Dedifferentiated amniotic fluid mesenchymal stem cell (primary cell): ENCODE results near the gene DIP2C.

Experiments used
- DNase-seq: peaks from one replicate; pipeline ENCODE4 v3.0.0-alpha.2; 2016; ENCODE audit errors: extremely low spot score

Gene DIP2C, protein sequence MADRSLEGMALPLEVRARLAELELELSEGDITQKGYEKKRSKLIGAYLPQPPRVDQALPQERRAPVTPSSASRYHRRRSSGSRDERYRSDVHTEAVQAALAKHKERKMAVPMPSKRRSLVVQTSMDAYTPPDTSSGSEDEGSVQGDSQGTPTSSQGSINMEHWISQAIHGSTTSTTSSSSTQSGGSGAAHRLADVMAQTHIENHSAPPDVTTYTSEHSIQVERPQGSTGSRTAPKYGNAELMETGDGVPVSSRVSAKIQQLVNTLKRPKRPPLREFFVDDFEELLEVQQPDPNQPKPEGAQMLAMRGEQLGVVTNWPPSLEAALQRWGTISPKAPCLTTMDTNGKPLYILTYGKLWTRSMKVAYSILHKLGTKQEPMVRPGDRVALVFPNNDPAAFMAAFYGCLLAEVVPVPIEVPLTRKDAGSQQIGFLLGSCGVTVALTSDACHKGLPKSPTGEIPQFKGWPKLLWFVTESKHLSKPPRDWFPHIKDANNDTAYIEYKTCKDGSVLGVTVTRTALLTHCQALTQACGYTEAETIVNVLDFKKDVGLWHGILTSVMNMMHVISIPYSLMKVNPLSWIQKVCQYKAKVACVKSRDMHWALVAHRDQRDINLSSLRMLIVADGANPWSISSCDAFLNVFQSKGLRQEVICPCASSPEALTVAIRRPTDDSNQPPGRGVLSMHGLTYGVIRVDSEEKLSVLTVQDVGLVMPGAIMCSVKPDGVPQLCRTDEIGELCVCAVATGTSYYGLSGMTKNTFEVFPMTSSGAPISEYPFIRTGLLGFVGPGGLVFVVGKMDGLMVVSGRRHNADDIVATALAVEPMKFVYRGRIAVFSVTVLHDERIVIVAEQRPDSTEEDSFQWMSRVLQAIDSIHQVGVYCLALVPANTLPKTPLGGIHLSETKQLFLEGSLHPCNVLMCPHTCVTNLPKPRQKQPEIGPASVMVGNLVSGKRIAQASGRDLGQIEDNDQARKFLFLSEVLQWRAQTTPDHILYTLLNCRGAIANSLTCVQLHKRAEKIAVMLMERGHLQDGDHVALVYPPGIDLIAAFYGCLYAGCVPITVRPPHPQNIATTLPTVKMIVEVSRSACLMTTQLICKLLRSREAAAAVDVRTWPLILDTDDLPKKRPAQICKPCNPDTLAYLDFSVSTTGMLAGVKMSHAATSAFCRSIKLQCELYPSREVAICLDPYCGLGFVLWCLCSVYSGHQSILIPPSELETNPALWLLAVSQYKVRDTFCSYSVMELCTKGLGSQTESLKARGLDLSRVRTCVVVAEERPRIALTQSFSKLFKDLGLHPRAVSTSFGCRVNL (N-terminal part only)

DNA sequence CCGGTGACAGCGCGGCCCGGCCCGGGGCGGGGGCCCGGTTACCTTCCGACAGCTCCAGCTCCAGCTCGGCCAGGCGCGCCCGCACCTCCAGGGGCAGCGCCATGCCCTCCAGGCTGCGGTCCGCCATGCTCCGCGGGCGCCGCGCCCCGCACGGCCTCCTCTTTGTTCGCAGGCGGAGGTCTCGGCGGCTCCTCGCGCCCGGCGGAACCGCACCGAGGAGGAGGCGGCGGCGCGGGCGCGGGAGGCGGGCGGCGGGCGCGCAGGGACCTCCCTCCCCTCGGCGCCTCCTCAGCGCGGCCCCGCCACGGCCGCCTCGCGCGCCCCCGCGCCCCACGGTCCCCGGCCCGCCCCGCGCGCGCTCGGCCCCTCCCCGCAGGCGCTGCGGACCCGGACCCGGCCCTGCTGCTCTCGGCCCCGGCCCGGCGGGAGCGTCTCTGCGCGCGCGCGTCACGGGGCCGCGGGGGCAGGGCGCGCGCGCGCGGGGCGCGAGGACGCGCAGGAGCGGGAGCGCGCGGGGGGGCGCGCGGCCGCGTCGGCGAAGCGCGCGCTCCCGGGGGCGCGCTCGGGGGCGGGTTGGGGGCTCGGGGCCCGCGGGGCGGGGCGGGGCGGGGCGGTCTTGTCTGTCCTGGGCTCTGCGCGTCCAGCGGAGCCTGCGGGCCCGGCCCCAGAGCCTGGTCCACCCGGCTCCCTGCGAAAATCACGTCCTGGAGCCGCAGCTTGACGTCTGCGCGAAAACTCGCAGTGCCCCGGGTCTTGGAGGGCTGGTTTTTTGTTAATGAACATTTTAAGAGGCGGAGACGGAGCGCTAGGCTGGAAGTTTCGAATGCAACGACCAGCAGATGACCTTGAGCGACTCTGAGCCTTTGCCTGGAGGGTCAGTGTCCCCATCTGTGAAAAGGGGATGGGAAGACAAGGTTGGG, at the start of gene DIP2C:
TSS of gene DIP2C (minus strand) at position 217 of the 920 bp plus-strand sequence. CDS start at position 127, 90 bp downstream.
- peak; percentile 66 for DNase-seq

DNA sequence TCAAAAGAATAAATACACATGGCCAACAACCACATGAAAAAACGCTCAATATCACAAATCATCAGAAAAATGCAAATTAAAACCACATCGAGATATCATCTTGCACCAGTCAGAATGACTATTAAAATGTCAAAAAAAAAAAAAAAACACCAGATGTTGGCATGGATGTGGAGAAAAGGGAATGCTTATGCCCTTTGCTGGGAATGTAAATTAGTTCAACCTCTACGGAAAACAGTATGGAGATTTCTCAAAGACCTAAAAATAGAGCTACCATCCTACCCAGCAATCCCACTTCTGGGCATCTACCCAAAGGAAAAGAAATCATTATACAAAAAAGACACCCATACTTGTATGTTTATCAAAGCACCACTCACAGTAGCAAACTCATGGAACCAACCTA, 45.0 kb upstream of the DIP2C start:
- no peak for DNase-seq

DNA sequence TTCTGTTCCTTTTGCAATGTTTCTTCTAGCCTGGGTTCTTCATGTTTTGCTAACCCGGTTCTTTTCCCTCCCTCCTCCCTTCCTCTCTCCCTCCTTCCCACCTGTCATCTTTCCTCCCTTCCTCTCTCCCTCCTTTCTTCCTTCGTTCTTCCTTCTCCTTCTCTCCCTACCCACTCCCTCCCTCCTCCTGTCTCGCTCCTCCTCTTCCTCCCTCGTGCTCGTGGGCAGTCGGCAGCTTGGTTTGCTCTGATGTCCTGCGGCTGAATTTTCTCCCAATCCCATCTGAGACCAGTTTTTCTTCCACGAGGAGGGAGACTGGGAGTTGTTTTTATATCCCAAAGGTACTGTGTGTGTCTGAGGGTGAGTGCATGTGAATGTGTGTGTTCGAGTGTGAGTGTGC, 43.6 kb upstream of the DIP2C start:
- no peak for DNase-seq

DNA sequence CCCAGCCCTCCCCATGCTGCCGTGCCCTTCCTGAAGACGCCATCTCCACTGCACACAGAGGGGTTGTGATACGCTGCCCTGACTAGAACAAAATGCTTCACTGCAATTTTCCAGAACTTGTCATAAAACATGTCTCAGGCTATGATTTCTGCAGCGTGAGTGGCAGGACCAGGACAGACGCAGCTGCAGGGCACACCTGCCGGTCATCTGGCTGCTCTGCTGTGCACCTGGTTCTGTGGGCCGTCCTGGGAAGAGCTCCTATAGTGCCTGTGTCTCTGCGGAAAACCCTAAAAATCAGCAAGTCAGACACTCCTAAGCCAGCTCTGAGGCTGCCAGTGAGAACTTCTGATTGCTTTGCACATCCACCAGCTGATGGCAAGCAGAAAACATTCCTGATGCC, 39.7 kb upstream of the DIP2C start:
- DNase-seq: no peak

DNA sequence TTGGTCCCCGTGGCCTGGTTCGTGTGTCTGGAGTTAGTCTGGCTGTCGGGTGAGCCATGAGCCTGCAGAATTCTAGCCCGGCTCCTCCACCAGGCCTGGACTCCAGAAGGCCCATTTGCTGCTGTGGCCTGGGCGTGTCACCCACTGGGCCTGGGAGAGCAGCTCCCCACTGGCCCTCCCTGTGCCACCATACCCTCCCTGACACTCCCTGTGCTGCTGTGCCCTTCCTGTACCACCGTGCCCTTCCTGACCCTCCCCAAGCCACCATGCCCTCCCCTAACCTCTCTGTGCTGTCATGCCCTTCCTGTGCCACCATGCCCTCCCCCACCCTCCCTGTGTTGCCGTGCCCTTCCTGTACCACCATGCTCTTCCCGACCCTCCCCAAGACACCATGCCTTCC, 39.1 kb upstream of the DIP2C start:
- no peak for DNase-seq

DNA sequence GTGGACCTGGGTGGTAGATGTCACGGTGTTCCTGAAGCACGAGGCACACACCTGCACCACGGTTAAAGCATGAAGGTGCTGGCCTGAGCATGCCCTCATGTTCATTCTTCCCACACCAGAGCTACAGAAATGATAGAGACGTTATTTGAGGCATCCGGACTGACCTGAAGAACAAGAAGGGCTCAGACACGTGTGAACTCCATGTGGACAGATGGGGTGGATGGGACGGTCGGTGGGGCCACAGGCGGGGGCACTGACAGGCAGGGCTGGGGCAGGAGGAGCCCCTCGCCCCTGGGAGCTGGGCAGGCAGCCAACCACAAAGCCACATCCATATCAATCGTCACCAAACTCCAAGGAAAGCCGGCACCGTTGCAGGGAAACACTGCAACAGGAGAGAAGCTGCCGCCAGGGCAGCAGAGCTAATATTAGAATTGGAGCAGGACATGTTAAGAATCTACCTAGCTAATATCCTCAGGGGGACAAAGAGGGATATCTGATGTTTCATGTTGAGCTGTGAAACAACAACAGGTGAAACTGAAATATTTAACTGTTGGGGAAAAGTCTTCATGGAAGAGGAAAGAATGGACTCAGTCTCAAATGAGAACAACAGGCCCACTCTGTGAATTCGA, 37.8 kb upstream of the DIP2C start:
- no peak for DNase-seq

DNA sequence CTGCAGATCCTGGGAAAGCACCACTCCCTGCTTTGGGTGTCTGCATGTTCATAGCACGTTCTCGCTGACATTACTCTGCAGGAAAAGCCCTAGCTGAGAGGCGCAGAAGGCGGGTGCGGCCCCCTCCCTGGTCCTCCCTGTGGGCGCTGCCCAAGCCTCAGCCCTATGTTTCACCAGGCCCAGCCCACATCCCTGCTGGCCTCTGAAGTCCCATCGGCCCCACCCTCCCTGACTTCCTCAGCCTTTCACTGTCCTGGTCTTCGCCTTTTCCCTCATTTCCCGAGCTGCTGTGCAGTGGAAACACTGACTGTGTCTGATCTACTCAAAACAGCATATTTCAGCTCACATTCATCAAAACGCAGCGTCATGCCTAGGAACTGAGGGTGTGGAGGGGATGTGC, 36.3 kb upstream of the DIP2C start:
- peak; percentile 25 for DNase-seq

DNA sequence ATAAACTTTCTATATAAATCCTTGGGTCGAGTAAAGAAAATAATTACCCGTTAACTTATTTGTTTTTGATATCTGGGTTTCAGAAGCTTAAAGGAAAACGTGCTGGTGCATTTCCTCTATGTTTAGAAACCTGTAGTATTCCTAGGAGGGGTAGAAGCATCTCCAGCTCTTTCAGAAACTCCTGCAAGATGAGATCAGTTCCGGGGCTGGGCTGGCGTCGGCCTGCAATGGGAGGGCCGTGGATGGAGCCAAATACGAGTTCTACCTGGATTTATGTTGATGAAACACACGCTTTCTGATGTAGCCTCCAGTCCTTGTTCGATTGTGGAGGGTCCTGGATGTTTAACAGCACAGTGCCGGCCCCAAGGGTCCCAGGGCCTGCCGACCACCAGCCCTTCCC, 35.8 kb upstream of the DIP2C start:
- no peak for DNase-seq

DNA sequence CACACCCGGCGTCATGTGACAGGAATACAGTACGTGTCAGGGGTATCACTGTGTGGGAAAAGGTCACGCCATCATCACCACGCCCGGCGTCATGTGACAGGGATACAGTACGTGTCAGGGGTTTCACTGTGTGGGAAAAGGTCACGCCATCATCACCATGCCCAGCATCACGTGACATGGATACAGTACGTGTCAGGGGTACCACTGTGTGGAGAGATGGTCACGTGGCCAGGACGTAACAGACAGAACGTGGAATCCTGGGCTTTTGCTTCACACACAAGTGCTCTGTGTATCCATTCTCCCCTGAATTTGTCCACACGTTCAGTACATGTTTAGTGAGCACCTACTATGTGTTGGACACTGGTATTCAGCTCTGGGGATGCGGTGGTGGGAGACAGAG, 34.5 kb upstream of the DIP2C start:
- no peak for DNase-seq

DNA sequence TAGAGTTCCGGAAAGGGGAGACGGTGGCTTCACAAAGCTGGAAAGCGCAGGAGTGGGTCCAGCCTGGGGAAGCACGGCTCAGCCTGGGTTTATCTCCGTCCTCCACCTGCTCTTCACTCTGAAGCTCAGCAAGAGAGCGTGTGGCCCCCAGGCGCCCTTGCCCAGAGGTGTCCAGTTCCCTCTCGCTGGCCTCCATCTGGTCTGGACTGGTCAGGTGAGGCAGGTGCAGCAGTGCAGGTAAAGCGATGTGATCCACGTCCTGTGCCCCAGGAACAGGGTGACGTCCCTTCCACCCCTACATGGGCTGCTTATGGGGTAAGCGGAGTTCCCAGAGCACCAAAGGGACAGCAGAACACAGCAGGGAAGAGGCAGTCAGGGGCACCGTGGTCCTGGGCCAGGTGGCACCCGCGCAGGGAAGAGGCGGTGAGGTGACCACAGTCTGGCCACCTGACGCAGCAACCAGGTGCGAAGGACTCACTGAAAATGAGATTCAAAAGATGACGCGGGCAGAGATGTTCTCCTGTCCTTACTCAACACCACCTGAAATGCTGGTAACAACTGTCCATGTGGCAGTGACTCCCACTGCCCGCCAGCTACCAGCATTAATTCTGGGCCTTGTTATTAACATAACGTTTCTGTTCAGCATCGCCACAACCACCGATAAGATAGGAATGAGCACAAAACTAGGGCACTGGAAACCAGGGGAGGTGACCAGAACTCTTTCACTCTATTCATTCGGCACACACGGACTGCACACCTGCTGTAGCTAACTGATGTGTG, 33.0 kb upstream of the DIP2C start:
- no peak for DNase-seq

DNA sequence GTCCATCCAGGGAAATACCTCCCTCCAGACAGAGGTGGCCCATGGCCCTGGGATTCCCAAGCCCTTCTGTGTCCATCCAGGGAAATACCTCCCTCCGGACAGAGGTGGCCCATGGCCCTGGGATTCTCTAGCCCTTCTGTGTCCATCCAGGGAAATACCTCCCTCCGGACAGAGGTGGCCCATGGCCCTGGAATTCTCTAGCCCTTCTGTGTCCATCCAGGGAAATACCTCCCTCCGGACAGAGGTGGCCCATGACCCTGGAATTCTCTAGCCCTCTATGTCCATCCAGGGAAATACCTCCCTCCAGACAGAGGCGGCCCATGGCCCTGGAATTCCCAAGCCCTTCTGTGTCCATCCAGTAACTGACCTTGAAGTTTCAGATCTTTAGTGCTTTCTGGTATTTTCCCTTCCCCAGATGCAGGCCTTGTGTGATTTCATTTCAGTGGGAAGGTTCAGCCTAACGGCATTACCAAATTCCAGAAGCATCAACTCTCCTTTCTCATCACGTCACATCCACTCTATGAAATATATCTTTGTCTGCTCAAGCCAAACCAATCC, 28.8 kb upstream of the DIP2C start:
- no peak for DNase-seq

DNA sequence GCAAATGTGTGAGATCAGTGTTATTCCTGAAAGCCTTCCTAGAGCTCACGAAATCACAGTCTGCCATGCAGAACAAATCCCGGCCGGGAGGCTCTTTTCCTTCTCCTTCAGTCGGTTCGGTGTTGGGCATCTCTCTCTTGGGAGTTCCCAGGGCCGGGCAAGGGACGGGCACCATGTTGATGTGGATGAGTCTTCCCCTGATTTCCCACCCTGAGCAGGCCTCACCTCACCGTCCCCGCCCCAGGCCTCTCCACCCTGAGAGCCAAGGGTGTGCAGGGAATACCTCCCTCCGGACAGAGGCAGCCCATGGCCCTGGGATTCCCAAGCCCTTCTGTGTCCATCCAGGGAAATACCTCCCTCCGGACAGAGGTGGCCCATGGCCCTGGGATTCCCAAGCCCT, 28.0 kb upstream of the DIP2C start:
- no peak for DNase-seq

DNA sequence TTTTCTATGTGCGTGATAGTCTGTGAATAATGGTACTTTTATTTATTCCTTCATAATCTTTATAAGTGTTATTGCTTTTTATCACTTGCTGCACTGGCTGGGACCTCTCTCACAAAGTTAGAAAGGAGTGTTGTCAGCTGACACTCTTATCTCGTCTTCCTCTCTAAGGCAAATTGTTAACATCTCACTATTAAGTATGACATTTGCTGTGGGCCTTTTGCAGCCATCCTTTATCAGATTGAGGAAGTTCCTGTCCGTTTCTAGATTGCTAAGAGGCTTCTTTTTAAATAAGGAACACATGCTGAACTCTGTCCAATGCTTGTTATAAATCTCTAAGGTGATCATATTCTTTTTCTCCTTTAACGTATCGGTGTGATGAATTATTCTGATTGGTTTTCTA, 27.4 kb upstream of the DIP2C start:
- DNase-seq: no peak

DNA sequence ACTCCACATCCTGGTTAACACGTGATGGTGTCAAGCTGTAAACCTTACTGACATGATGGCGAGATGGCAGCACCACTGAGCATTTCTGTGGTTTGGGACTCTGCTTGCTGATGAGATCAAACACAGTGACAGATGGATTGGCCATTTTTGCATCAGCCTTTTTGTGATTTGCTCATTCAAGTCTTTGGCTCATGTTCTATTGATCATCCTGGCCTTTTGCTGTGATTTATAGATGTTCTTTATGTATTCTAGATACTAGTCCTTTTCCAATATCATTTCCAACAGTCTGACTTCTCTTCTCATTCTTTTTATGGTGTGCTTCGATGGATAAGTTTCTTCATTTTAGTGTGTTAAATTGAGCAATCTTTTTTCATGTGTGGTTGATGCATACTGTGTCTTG, 24.7 kb upstream of the DIP2C start:
- no peak for DNase-seq

DNA sequence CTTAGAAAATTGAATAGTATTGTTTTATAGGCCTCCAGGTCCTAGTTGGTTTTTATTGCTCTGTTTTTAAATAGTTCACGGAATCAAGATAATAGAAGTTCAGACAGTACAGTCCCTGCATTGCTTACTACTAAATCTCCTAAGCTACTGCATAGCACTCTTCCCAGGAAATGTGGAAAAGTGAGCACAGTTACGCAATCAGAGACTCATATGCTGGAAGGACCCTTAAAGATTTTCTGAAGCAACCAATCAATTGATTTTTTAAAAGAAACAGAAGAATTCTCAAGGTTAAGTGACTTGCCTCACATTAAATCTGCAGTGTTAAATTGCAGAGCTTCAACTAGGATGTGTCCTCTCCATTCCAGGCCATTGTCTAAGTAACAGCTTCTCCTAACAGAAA, 23.1 kb upstream of the DIP2C start:
- DNase-seq: no peak

DNA sequence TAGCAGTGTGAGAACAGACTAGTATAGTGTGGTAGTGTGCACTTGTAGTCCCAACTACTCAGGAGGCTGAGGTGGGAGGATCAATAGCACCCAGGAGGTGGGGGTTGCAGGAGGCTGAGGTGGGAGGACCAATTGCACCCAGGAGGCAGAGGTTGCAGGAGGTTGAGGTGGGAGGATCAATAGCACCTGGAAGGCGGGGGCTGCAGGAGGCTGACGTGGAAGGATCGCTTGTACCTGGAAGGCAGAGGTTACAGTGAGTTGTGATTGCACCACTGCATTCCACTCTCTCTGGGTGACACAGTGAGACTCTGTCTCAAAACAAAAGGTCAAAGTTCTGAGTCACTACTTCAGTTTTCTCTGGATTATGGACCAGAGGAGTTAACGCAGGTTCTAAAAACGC, 22.6 kb upstream of the DIP2C start:
- DNase-seq: no peak

DNA sequence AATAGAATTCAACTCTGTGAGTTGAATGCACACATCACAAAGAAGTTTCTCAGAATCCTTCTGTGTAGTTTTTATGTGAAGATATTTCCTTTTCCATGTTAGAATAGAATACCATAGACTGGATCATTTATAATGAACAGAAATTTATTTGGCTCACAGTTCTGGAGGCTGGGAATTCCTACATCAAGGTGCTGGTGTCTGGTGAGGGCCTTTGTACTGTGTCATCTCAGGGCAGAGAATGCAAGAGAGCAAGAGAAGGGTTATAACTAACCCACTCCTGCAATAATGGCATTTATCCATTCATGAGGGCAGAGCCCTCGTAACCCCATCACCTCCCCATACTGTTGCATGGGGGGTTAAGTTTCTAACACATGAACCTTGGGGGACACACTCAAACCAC, 18.4 kb upstream of the DIP2C start:
- DNase-seq: no peak

DNA sequence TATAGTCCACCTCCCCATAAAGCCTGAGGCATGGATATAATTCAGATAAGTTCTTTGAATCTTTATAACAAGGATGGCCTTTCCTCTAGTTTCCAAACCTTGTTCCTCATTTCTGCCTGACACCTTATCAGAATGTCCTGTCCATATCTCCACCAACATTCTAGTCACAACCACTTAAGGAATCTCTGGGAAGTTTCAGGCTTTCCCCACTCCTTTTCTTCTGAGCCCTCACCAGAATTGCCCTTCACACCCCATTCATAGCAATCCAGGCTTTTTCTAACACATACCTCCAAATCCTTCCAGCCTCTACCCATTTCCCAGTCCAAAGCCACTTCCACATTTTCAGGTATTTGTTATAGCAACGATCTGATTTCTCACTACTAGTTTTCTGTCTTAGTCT, 18.0 kb upstream of the DIP2C start:
- no peak for DNase-seq

DNA sequence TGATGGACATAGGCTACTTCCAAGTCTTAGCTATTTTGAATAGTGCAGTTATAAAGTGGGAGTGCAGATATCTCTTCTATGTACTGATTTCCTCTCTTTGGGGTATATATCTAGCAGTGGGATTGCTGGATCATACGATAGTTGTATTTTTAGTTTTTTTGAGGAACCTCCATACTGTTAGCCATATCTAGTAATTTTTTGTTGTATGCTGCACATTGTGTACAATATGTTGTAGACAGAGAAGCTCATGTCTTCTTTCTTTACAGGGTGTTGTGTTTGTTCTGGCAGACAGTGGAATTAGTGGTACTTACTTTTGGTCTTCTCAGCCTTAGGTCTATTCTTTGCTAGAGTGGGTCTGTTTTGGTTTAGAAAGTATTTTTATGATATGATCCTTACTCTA, 13.7 kb upstream of the DIP2C start:
- DNase-seq: no peak
